ENCODE data around the gene CCDC102A. TPM values are rescaled to one million over a fixed set of nuclear protein-coding genes. Genes with fewer than 3 reads are reported as not detected.

CCDC102A gene
- total RNA-seq, 1 donor from 2014 or later: 15.5 TPM

DNA sequence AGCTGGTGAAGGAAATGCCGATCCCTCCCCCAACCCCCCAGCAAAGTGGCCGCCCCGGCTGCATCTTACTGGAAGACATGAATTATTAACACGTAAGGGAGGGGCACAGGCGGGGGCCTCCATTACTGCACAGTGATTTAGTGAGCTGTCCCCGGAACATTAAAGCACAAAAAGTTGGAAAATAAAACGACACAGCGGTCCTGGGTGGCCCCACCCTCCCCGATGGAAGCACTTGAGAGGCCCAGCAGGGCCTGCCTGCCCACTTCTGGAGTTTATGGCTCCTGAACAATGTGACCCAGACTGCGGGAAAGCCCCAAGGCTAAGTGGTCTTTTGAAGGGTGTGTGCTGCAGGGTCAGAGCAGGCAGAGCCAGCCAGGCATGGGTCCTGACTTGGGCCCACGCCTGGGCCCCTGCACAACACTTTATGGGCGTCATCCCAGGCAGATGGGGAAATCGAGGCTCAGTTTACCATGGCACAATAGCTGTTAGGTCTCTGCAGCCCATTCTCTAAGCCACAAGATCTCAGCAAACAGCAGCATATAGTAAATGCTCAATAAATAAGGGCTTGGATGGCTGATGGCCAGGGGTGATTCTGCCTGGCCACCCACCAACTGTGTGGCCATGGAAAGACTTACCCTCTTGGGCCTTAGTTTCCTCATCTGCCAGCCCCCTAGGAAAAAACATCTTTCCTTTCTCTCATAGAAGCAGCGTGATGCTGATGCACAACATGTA, 22.8 kb downstream of the CCDC102A start:
- H3K36me3 Mint-ChIP-seq (ENCODE audit: low read depth): peaks cover 52% of the 10 kb centered on the region
- no peaks in the 10 kb centered on the region for H3K9me3 Mint-ChIP-seq
- no peak overlapping the region for H3K4me3 Mint-ChIP-seq
- intact Hi-C loops (cut with micrococcal nuclease): no loop called here
- H3K4me1 Mint-ChIP-seq: no peaks in the 10 kb centered on the region
- no peak overlapping the region for H3K27ac Mint-ChIP-seq
- TF ChIP-seq CTCF (IDR thresholded peaks at IDR 0.05): no peak
- ChIA-PET POLR2A (interaction anchor here (1.0 kb wide), 1 partner anchor 26 kb away, joined by 5 read pairs; no protein-coding TSS in a partner anchor), CTCF (interaction anchor here (0.7 to 1.2 kb wide), 2 partner anchors 51 to 63 kb away, joined by 3 read pairs; partner anchors contain the start of gene POLR2C)
- DNase-seq (no peak), ATAC-seq (ENCODE audit: low read depth) (no peak)
- peaks cover 2% of the 10 kb centered on the region for H3K27me3 Mint-ChIP-seq

GRCh38 chr16:57512296-57513001, 23.9 kb downstream of the CCDC102A start:
- DNase-seq (no peak), ATAC-seq (ENCODE audit: low read depth) (no peak)
- Mint-ChIP-seq H3K9me3 (no peaks in the 10 kb centered on the region), H3K4me1 (no peaks in the 10 kb centered on the region), H3K27ac (no peak overlapping the region), H3K27me3 (peaks cover 3% of the 10 kb centered on the region), H3K36me3 (ENCODE audit: low read depth) (peaks cover 44% of the 10 kb centered on the region), H3K4me3 (no peak overlapping the region)
- POLR2A ChIA-PET: interaction anchor here (0.7 kb wide), 1 partner anchor 110 kb away, joined by 10 read pairs; no protein-coding TSS in a partner anchor
- CTCF ChIA-PET: interaction anchor here (1.2 kb wide), 1 partner anchor 50 kb away, joined by 3 read pairs; the partner anchor contains the start of gene POLR2C
- intact Hi-C loops (cut with micrococcal nuclease): no loop called here
- no peak for TF ChIP-seq CTCF (IDR thresholded peaks at IDR 0.05)

GRCh38 chr16:57510016-57510871, 26.1 kb downstream of the CCDC102A start:
- ChIA-PET POLR2A (interaction anchor here (0.7 kb wide), 1 partner anchor 17 kb away, joined by 4 read pairs; no protein-coding TSS in a partner anchor), CTCF (interaction anchor here (0.7 kb wide), 1 partner anchor 10 kb away, joined by 3 read pairs; no protein-coding TSS in a partner anchor)
- Mint-ChIP-seq H3K4me3 (no peak overlapping the region), H3K27me3 (peaks cover 15% of the 10 kb centered on the region), H3K36me3 (ENCODE audit: low read depth) (peaks cover 28% of the 10 kb centered on the region), H3K4me1 (no peaks in the 10 kb centered on the region), H3K9me3 (no peaks in the 10 kb centered on the region), H3K27ac (no peak overlapping the region)
- ATAC-seq (ENCODE audit: low read depth) (no peak), DNase-seq (no peak)
- TF ChIP-seq CTCF (IDR thresholded peaks at IDR 0.05): no peak
- intact Hi-C loops (cut with micrococcal nuclease): no loop called here

- Mint-ChIP-seq H3K4me1 (no peaks in the 10 kb centered on the region), H3K27me3 (peaks cover 18% of the 10 kb centered on the region), H3K4me3 (no peak overlapping the region), H3K9me3 (no peaks in the 10 kb centered on the region), H3K36me3 (ENCODE audit: low read depth) (peaks cover 25% of the 10 kb centered on the region), H3K27ac (no peak overlapping the region)
- ChIA-PET POLR2A (no interaction called here), CTCF (no interaction called here)
- ATAC-seq (ENCODE audit: low read depth): no peak
- DNase-seq: no peak
- intact Hi-C loops (cut with micrococcal nuclease): no loop called here
- TF ChIP-seq CTCF (IDR thresholded peaks at IDR 0.05): no peak
Observed at GRCh38 chr16:57509231-57509923, 27.0 kb downstream of the CCDC102A start.
